ENCODE results near the gene SLFNL1. TPM values are rescaled to one million over a fixed set of nuclear protein-coding genes. Genes with fewer than 3 reads are reported as not detected.

SLFNL1 gene
- total RNA-seq, 2 experiments from 2014 or later: 0.08 to 0.17 TPM

GRCh38 chr1:40985875-40986274, 35.6 kb downstream of the SLFNL1 start:
- Histone ChIP-seq H3K4me1 (ENCODE audit: insufficient read depth, low read length) (peaks cover 11% of the 10 kb centered on the region), H3K27ac (ENCODE audit: low read depth in 1 of 2, low read length in 2 of 2) (no peak overlapping the region), H3K9me3 (ENCODE audit: control insufficient read depth in 1 of 2, insufficient read depth in 1 of 2, low read length in 2 of 2) (no peaks in the 10 kb centered on the region), H3K36me3 (ENCODE audit: insufficient read depth, low read length) (peaks cover 66% of the 10 kb centered on the region), H3K4me3 (ENCODE audit: low read length) (no peak overlapping the region), H3K27me3 (ENCODE audit: control insufficient read depth in 1 of 2, insufficient read depth in 2 of 2, low read length in 2 of 2) (no peaks in the 10 kb centered on the region)
- ChIA-PET POLR2A (no interaction called here), CTCF (no interaction called here)
- no peaks in the 10 kb centered on the region for H3K27me3 Mint-ChIP-seq
- TF ChIP-seq, protein P1, sequence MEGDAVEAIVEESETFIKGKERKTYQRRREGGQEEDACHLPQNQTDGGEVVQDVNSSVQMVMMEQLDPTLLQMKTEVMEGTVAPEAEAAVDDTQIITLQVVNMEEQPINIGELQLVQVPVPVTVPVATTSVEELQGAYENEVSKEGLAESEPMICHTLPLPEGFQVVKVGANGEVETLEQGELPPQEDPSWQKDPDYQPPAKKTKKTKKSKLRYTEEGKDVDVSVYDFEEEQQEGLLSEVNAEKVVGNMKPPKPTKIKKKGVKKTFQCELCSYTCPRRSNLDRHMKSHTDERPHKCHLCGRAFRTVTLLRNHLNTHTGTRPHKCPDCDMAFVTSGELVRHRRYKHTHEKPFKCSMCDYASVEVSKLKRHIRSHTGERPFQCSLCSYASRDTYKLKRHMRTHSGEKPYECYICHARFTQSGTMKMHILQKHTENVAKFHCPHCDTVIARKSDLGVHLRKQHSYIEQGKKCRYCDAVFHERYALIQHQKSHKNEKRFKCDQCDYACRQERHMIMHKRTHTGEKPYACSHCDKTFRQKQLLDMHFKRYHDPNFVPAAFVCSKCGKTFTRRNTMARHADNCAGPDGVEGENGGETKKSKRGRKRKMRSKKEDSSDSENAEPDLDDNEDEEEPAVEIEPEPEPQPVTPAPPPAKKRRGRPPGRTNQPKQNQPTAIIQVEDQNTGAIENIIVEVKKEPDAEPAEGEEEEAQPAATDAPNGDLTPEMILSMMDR (IDR thresholded peaks at IDR 0.05): no peak
- no peaks in the 10 kb centered on the region for H3K9me3 Mint-ChIP-seq
- H3K4me3 Mint-ChIP-seq: no peak overlapping the region
- intact Hi-C loops (cut with DNase I, micrococcal nuclease): loop anchor here in 1 of 2 experiments (10.0 kb wide), 2 partner anchors 291 to 379 kb away; partner anchors contain the start of genes FOXO6 and NFYC
- DNase-seq (no peak), ATAC-seq (ENCODE audit: poor library complexity) (no peak)
- peaks cover 77% of the 10 kb centered on the region for H3K36me3 Mint-ChIP-seq (ENCODE audit: low read depth)
- H3K27ac Mint-ChIP-seq: no peak overlapping the region
- H3K4me1 Mint-ChIP-seq (ENCODE audit: low read depth): peaks cover 7% of the 10 kb centered on the region

GRCh38 chr1:40985161-40985560, 36.4 kb downstream of the SLFNL1 start:
- Mint-ChIP-seq H3K36me3 (ENCODE audit: low read depth) (peaks cover 75% of the 10 kb centered on the region), H3K27me3 (no peaks in the 10 kb centered on the region), H3K4me3 (no peak overlapping the region), H3K4me1 (ENCODE audit: low read depth) (peaks cover 14% of the 10 kb centered on the region), H3K27ac (no peak overlapping the region), H3K9me3 (no peaks in the 10 kb centered on the region)
- TF ChIP-seq, protein P1 (IDR thresholded peaks at IDR 0.05): no peak
- Histone ChIP-seq H3K27ac (ENCODE audit: low read depth in 1 of 2, low read length in 2 of 2) (no peak overlapping the region), H3K36me3 (ENCODE audit: insufficient read depth, low read length) (peaks cover 59% of the 10 kb centered on the region), H3K4me3 (ENCODE audit: low read length) (no peak overlapping the region), H3K4me1 (ENCODE audit: insufficient read depth, low read length) (peaks cover 17% of the 10 kb centered on the region), H3K9me3 (ENCODE audit: control insufficient read depth in 1 of 2, insufficient read depth in 1 of 2, low read length in 2 of 2) (no peaks in the 10 kb centered on the region), H3K27me3 (ENCODE audit: control insufficient read depth in 1 of 2, insufficient read depth in 2 of 2, low read length in 2 of 2) (no peaks in the 10 kb centered on the region)
- POLR2A ChIA-PET: interaction anchor here (0.6 kb wide), 1 partner anchor 291 kb away, joined by 3 read pairs; no protein-coding TSS in a partner anchor
- CTCF ChIA-PET: interaction anchor here (0.9 to 1.1 kb wide), 2 partner anchors 15 to 33 kb away, joined by 3 read pairs; no protein-coding TSS in a partner anchor
- ATAC-seq (ENCODE audit: poor library complexity) (no peak), DNase-seq (no peak)
- intact Hi-C loops (cut with DNase I, micrococcal nuclease): loop anchor here in 1 of 2 experiments (10.0 kb wide), 2 partner anchors 290 to 380 kb away; partner anchors contain the start of genes FOXO6 and NFYC

- no peaks in the 10 kb centered on the region for H3K9me3 Mint-ChIP-seq
- intact Hi-C loops (cut with DNase I, micrococcal nuclease): loop anchor here in 1 of 2 experiments (10.0 kb wide), 2 partner anchors 290 to 380 kb away; partner anchors contain the start of genes FOXO6 and NFYC
- H3K27ac Mint-ChIP-seq: no peak overlapping the region
Measured at GRCh38 chr1:40984531-40984930, 37.0 kb downstream of the SLFNL1 start.

More at GRCh38 chr1:40984531-40984930, 37.0 kb downstream of the SLFNL1 start:
- H3K4me1 ChIP-seq (ENCODE audit: insufficient read depth, low read length): peaks cover 17% of the 10 kb centered on the region
- ATAC-seq (ENCODE audit: poor library complexity): no peak
- DNase-seq: no peak
- TF ChIP-seq, protein P1 (IDR thresholded peaks at IDR 0.05): no peak
- Mint-ChIP-seq H3K36me3 (ENCODE audit: low read depth) (peaks cover 69% of the 10 kb centered on the region), H3K4me1 (ENCODE audit: low read depth) (peaks cover 14% of the 10 kb centered on the region), H3K27me3 (no peaks in the 10 kb centered on the region), H3K4me3 (no peak overlapping the region)
- no peaks in the 10 kb centered on the region for H3K27me3 ChIP-seq (ENCODE audit: control insufficient read depth in 1 of 2, insufficient read depth in 2 of 2, low read length in 2 of 2)
- no peaks in the 10 kb centered on the region for H3K9me3 ChIP-seq (ENCODE audit: control insufficient read depth in 1 of 2, insufficient read depth in 1 of 2, low read length in 2 of 2)
- no peak overlapping the region for H3K4me3 ChIP-seq (ENCODE audit: low read length)
- no peak overlapping the region for H3K27ac ChIP-seq (ENCODE audit: low read depth in 1 of 2, low read length in 2 of 2)
- ChIA-PET CTCF (interaction anchor here (0.6 to 1.1 kb wide), 3 partner anchors 9 to 32 kb away, joined by 3 read pairs; no protein-coding TSS in a partner anchor), POLR2A (interaction anchor here (0.6 kb wide), 1 partner anchor 290 kb away, joined by 3 read pairs; no protein-coding TSS in a partner anchor)
- peaks cover 53% of the 10 kb centered on the region for H3K36me3 ChIP-seq (ENCODE audit: insufficient read depth, low read length)
